KOPT-K1 (cell line): ENCODE measurements around the gene CDKN1C.

Experiments used
- H3K27ac ChIP-seq: fragments of 200-600 bp; sonication (generic); 2 replicates; pipeline ENCODE4 v1.5.1; 2016; ENCODE audit warnings: antibody characterized with exemption, mild to moderate bottlenecking, low read depth, low read length; ENCODE audit not compliant: poor library complexity, severe bottlenecking
- H3K36me3 ChIP-seq: fragments of 200-600 bp; sonication (generic); 2 replicates; pipeline ENCODE4 v1.5.1; 2017; ENCODE audit warnings: antibody characterized with exemption, mild to moderate bottlenecking, low read length, moderate library complexity; ENCODE audit not compliant: insufficient read depth
- H3K9me3 ChIP-seq: fragments of 200-600 bp; sonication (generic); 2 replicates; pipeline ENCODE4 v1.5.1; 2017; ENCODE audit warnings: antibody characterized with exemption, low read length, mild to moderate bottlenecking; ENCODE audit not compliant: insufficient read depth, poor library complexity, severe bottlenecking

Gene CDKN1C

DNA sequence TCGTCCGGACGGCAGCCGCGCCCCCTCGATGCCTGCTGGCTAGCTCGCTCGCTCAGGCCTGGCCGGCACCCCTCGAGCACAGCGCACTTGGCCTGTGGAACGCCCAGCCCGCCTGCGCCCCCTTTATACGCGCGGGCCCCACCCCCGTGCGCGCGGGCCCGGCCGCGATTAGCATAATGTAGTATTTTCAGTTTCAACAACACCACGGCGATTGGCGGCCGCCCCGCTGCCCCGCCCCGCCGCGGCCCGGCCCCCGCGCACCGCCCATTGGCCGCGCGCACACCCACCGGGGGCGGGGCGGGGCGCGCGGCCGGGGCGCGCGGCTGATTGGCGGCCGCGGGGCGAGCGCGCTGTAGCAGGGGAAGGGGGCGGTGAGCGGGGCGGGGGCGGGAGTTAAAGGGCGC is at the start of gene CDKN1C:
Gene CDKN1C (minus strand): TSS at position 98 of the 404 bp plus-strand sequence. CDS start 319 bp downstream, outside the sequence.
- H3K9me3 ChIP-seq, result no peaks in the 10 kb centered on the region
- no peak within 1 kb of the TSS for H3K27ac ChIP-seq
- H3K36me3 ChIP-seq, result no peaks in the 10 kb centered on the region

DNA sequence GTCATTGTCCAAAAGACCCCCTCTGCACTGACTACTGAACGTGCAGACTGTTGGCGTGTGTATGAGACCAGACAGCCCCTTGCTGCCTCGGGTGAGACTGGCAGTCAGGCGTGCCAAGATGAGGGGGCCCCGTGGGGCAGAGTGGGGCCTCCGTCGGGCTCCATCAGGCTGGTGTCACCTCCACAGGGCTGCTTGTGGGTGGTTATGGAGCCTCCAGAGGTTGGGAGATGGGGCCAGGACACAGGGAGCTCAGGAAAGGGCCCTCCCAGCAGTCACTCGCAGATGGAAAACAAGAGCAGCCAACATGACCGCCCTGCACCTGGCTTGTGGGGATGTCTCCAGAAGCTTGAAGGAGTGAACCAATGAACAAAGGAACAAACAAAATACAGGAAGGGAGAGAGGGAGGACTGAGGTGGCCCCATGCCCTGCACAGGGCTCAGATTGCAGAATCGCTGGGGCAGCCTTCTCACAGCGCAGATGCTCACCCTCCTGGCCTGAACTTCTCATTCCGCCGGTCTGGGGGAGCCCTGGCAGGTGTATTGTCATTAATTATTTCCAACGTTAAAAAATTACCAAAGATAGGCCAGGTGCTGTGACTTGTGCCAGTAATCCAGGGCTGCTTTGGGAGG is 49.1 kb upstream of the CDKN1C start:
- H3K27ac ChIP-seq, result no peak overlapping the region
- peaks cover 31% of the 10 kb centered on the region for H3K9me3 ChIP-seq
- H3K36me3 ChIP-seq, result no peaks in the 10 kb centered on the region

DNA sequence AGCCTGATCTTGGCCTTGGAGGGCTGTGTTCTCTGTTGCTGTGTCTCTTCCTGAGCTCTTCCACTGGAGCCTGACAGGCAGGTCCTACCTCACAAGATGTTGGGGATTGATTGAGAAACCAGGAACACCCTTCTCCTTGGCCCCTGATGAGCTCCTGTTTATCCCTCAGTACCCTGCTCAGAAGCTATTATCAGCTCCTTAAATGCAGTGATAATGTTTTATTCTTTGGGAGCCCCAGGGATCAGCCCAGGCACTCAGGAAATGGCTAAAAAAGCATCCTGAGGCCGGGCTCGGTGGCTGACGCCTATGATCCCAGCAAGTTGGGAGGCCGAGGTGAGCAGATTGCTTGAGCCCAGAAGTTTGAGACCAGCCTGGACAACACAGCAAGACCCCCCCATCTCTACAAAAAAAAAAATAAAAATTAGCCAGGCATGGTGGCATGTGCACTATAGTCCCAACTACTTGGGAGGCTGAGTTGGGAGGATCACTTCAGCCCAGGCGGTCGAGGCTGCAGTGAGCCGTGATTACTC is 48.5 kb upstream of the CDKN1C start:
- Histone ChIP-seq H3K27ac (no peak overlapping the region), H3K36me3 (no peaks in the 10 kb centered on the region)

DNA sequence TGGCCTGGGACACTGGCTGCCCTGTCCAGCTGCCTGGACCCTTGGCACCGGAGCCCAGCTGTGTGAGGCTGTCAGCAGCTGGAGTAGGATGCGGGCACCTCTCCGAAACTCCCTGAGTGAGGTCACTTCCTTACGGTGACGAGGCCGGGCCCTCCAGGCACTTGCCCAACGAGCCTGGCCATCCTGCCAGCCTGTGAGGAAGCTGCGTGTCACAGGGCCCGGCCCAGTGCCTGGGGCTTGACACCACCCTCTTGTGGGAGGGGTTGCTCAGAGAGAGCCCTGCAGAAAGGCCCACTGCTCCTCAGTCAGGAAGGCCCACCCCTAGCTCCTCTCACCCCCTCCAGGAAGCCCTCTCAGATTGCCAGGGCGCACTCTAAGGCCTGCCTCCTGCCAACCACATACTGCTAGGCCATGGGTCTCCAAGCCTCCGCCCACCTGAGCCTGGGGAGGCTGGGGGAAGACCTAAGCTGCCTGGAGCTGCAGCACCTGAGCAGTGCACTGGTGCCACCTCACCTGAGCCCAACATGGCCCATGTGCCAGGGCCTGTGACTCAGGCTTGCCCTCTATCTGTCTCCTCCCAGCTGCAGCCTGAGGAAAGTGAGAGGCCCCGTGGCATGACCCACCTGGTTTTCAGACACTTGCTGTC is 47.9 kb upstream of the CDKN1C start:
- H3K9me3 ChIP-seq, result peaks cover 19% of the 10 kb centered on the region
- H3K27ac ChIP-seq, result no peak overlapping the region
- no peaks in the 10 kb centered on the region for H3K36me3 ChIP-seq

More for the DNA sequence above, 48.5 kb upstream of the CDKN1C start:
- peaks cover 25% of the 10 kb centered on the region for H3K9me3 ChIP-seq

DNA sequence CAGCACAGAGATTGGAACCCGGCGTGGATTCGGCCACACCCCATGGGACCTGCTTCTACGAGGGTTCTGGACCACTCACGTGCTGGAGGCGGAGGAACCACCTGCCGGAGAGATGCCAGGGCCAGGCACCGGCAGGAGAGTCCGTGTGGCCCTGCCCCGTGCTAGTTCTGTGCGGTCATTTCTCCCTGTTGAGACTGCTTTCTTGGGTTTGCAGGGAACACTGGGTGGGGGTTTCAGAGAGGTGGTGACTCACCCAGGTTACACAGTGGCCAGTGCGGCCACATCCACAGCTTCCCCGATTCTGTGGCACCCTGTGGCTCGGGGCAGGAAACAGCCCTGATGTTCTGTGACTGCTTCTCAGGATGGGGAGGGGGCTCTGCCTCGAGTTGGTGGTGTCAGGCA is 47.3 kb upstream of the CDKN1C start:
- peaks cover 13% of the 10 kb centered on the region for H3K9me3 ChIP-seq
- H3K27ac ChIP-seq, result no peak overlapping the region
- H3K36me3 ChIP-seq, result no peaks in the 10 kb centered on the region

DNA sequence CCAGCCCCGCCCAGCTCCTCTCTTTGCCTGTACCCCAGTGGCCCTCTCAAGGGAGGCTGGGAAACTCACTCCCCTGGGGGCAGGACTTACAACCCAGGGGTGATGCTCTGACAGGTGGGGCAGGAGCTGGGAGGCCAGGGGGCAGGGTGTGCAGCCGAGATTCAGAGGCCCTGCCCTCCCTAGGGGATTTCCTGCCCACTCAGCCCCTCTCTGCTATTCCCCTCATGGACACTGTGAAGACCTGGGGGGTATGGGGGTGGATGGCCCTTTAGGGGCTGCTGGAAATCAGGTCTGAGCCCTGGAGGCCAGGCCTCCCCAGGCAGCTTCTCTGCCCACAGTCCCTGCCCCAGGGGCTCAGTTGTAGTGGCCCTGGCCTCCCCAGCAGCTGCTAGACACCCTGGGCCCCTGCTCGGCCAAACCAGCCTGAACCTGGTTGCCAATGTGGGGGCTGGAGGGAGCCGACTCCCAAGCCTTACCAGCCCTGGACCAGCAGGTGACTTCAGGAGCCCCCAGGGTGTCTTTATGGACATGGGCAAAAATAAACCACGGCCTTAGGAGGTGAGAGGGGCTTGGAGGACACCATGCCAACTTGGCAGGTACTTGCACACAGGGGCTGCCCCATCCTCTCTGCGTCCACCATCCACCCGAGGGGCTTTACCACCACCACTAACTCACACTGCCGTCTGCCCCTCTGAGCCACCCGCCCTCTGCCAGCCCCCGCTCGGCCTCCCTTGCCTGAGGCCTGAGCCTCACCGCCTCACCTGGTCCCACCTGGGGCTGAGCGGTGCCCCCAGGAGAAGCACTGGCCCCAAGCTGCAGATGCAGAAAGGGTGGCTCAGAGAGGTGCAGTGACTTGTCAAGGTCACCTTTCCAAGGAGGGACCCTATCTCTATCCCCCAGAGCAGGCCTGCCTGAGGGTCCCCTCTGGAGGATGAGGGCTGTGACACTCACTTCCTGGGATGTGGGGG is 46.5 kb upstream of the CDKN1C start:
- Histone ChIP-seq H3K9me3 (peaks cover 5% of the 10 kb centered on the region), H3K27ac (no peak overlapping the region), H3K36me3 (no peaks in the 10 kb centered on the region)

DNA sequence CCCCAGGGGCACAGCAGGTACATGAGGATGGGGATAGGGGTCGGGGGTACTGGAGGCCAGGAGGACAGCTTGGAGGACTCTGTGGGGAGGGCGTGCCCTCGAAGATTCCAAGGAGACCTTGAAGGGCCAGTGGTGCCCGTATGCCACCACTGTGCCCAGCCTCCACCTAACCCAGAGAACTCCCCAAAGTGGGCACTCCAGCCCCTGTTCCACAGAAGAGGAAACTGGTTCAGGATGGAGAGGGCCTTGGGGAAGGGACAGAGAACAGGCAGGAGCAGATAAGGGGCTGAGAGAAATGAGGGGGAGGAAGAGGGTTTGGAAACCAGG is 45.8 kb upstream of the CDKN1C start:
- Histone ChIP-seq H3K27ac (no peak overlapping the region), H3K9me3 (no peaks in the 10 kb centered on the region), H3K36me3 (no peaks in the 10 kb centered on the region)

DNA sequence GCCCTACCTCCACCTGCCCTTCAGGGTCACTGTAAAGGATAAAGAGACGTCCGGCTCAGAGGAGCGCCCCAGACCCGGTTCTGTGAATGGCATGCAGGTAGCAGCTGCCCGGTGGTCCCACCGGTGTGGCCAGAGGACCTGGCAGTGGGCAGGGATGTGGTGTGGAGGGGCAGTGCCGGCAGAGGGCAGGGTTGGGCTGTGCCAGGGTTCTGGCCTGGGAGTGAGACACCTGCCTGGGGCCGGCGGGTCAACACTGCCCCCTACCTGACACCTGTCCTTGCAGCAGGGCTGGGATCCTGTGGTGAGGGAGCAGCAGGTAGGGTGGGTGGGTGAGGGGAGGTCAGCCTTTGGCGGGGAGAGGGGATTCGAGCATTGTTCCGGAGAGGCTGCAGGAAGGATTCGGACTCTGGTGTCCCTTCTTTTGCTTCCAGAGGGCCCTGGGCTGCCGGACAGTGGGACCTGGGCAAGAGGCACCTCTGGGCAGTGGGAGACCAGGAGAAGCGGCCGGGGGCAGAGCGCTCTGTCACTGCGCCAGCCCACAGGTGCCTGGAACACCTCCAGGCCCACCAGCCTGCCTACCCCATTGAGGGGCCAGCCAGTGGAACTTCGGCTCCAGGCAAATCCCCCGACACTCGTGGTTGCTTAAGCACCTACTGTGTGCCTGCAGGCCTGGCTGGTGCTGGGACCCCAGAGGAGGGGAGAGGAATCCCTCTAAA is 45.3 kb upstream of the CDKN1C start:
- H3K27ac ChIP-seq, result no peak overlapping the region
- no peaks in the 10 kb centered on the region for H3K36me3 ChIP-seq
- H3K9me3 ChIP-seq, result no peaks in the 10 kb centered on the region

DNA sequence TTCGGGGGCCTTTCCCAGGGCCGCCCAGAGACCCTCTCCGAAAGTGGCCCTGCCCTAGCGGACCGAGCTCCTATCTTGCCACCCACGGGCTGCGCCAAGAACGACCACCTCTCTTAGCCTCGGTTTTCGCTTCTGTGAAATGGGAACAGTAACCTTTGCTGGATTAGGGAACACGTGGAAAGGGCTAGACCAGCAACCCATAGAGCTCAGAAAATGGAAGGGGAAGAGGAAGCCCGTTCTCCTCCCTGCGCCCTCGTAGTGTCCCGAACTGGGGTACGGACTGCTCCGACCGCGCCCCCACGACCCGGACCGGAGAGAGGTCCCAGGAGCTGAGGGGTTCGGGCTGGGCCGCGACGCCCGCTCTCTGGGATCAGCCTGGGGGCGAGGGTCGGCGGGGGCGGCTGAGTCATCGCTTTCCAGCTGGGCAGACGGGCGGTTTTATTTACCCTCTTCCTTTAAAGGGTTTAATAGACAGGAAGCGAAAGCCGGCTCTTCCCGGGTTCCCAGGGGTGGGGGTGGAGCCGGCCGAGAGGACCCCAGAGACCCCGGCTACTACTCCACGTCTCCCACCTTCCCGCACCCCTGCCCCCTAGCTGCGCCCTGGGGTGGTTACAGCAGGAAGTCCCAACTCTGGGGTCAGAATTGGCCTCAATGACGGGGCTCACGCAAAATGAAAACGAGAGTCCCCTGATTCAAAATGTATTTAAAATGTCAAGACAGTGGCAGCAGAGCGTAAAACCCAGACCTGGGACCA is 44.6 kb upstream of the CDKN1C start:
- no peak overlapping the region for H3K27ac ChIP-seq
- no peaks in the 10 kb centered on the region for H3K9me3 ChIP-seq
- no peaks in the 10 kb centered on the region for H3K36me3 ChIP-seq

DNA sequence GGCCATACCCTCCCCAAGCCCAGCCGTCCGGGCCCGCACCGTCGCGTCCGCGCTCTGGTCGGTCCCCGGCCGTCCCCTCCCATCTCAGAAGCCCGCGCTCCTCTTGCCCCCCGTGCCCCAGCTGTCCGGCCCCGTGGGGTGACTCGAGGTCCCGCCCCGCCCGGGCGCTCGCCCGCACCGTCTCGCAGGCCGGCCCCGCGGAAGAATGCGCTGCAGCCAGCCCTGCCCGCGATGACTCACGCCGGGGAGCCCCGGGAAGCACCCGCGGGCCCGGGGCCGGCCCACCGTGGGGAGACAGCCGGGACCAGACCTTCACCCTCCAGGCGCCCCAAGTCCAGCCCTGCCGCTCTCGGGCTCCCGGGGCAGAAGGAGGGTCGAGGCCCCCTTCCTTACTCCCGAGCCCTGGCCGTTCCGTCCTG is 44.0 kb upstream of the CDKN1C start:
- Histone ChIP-seq H3K9me3 (no peaks in the 10 kb centered on the region), H3K36me3 (no peaks in the 10 kb centered on the region), H3K27ac (no peak overlapping the region)

DNA sequence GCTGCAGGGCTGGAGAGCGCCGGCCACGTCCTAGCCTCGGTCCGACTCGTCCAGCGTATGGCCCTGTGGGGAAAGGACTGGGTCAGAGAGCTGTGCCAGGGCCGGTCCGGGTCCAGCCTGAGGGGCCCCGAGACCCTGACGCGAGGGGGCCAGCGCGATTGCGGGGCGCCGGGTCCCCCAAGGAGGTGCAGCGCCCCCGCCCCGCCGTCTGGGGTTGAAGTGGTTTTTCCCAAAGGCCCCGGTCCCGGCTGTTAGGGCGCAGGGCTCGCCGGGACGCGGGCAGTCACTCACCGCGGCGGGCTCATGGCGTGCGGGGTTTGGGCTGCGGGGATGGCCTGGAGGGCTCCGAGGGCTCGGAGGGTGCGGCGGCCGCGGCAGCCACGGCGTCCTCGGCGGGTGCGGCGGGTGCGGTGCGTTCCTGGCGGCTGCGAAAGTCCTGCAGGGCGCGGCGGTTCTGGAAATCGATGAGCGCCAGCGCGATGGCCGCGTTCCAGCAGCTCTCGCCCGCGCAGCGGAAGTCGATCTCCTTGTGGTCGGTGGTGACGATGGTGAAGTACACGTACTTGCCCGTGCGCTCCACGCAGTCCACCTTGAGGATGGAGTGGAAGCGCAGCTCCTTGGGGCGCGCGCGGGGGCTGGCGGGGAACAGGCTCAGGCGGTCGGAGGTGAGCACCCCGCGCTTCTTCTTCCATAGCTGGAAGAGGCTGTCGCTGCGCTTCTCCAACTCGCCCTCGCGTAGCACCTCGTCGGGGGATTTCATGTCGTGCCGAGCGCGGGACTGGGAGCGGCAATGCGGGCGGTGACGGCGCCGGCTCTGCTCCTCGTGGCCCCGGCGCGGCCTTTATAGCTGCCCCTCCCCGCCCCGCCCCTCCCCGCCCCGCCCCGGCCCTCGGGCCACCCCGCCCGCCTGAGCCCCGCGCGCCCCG is 43.3 kb upstream of the CDKN1C start, which contains the start of gene PHLDA2:
Gene PHLDA2 (minus strand): TSS at position 816 of the 926 bp plus-strand sequence. CDS start 56 bp downstream, at position 760.
- H3K36me3 ChIP-seq, result no peaks in the 10 kb centered on the region
- no peaks in the 10 kb centered on the region for H3K9me3 ChIP-seq
- H3K27ac ChIP-seq, result no peak within 1 kb of the TSS

DNA sequence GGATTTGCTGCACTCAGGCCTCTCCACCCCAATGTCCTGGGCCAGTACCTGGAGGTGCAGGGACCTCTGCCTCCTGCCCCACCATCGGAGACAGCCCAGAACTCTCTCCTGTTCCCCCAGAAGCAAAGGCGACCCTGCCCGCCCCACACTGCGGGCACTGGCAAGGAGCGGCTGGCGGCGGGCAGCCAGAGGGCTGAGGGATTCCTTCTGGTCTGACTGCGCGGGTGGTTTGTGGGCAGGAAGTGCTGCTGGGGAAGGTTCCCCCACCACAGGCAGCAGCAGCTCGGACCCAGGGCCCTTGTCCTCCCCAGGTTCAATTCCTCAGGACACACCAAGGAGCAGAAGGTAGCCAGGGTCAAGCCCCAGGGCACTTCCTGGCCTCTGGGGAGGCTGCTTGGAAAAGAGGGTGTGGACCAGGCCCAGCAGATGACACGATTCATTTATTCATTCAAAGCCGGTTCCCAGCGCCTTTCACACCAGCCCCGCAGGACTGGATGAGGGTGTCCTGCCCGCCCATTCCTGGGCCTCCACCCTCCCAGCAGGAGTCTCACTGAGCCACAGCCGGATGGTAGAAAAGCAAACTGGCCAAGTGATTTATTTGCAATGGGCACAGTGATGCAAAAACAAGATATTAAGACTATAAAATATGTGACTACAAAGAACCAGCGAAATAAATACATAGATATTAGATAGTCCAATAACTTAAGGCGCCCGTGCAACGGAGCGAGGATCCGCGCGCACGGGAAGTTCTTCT is 42.5 kb upstream of the CDKN1C start:
- H3K9me3 ChIP-seq, result no peaks in the 10 kb centered on the region
- no peaks in the 10 kb centered on the region for H3K36me3 ChIP-seq
- no peak overlapping the region for H3K27ac ChIP-seq
